ENCODE results near the gene SMAD7. TPM values are rescaled to one million over a fixed set of nuclear protein-coding genes. Genes with fewer than 3 reads are reported as not detected.
A peak's percentile ranks its signal among the peaks of the same experiment; 100 is the strongest.

SMAD7 gene
- total RNA-seq, 1 donor from 2014 or later: 8.9 TPM

DNA sequence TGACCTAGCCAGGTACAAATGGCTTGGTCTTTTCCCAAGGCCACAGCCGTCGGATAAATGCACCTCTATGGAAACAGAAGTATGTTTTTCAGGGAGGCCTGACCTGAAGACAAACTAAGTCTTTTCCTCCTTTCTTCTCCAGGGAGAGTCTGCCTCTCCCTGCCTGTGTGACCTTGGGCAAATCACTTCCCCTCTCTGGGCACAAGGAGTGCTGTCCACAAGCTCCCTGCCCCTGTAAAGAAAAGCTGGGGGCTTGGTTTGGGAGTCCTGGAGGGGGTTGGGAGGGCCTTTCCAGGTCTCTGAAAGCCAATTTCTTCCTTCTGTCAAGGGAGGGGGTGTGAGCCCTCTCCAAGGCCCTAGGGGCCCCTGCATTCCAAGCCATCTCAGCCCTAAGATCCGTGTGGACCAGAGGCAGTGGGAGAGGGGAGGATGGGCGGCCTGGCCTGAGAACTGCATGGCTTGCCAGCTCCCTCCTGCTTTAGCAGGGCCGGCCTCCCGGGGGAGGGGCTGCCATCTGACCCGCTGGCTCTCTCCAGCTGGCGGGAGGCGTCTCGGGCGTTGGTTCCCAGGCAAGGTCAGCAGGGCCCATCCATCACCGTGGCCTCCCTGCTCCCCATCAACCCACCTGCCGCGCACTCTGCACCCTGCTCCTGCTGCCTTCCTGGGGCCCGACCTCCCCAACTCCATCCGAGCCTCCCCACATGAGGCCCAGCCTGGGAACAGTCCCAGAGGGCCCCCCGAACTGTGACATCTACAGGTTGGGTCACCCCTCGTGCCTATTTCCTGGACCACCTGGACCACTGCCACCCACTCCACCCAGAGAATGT is 61.4 kb downstream of the SMAD7 start:
- no peak overlapping the region for H3K4me3 ChIP-seq (ENCODE audit: low read length in 3 of 3)
- no peaks in the 10 kb centered on the region for H3K27me3 ChIP-seq (ENCODE audit: control insufficient read depth in 3 of 3, insufficient read depth in 3 of 3, low read length in 3 of 3)
- H3K36me3 ChIP-seq (ENCODE audit: control insufficient read depth in 3 of 3, insufficient read depth in 3 of 3, low read length in 3 of 3): no peaks in the 10 kb centered on the region
- H3K27ac ChIP-seq (ENCODE audit: low read depth, low read length): no peak overlapping the region
- H3K9ac ChIP-seq (ENCODE audit: low read depth in 1 of 3, low read length in 3 of 3): no peak overlapping the region
- no peaks in the 10 kb centered on the region for H3K9me3 ChIP-seq (ENCODE audit: control insufficient read depth in 3 of 3, low read length in 3 of 3)
- peaks cover 10 to 42% (median 32%) of the 10 kb centered on the region in 3 donors for H3K4me1 ChIP-seq (ENCODE audit: control insufficient read depth in 3 of 3, insufficient read depth in 3 of 3, low read length in 3 of 3)

DNA sequence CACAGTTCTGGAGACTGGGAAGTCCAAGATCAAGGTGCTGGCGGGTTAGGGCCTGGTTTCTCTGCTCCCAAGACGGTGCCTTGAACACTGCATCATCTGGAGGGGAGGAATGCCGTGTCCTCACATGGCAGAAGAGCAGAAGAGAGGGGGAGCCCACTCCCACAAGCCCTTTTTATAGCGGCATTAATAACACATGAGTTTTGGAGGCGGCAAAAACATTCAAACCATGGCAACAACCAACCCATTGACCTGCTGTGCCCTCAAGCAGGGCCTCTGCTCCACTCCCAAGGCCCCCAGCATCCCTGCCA is 62.0 kb downstream of the SMAD7 start:
- H3K36me3 ChIP-seq (ENCODE audit: control insufficient read depth in 3 of 3, insufficient read depth in 3 of 3, low read length in 3 of 3): no peaks in the 10 kb centered on the region
- H3K27ac ChIP-seq (ENCODE audit: low read depth, low read length): no peak overlapping the region
- H3K27me3 ChIP-seq (ENCODE audit: control insufficient read depth in 3 of 3, insufficient read depth in 3 of 3, low read length in 3 of 3): no peaks in the 10 kb centered on the region
- H3K9ac ChIP-seq (ENCODE audit: low read depth in 1 of 3, low read length in 3 of 3): no peak overlapping the region
- no peaks in the 10 kb centered on the region for H3K9me3 ChIP-seq (ENCODE audit: control insufficient read depth in 3 of 3, low read length in 3 of 3)
- peak overlapping the region in 1 of 3 donors; percentile 13 for H3K4me3 ChIP-seq (ENCODE audit: low read length in 3 of 3)
- H3K4me1 ChIP-seq (ENCODE audit: control insufficient read depth in 3 of 3, insufficient read depth in 3 of 3, low read length in 3 of 3): peaks cover 10 to 42% (median 34%) of the 10 kb centered on the region in 3 donors

DNA sequence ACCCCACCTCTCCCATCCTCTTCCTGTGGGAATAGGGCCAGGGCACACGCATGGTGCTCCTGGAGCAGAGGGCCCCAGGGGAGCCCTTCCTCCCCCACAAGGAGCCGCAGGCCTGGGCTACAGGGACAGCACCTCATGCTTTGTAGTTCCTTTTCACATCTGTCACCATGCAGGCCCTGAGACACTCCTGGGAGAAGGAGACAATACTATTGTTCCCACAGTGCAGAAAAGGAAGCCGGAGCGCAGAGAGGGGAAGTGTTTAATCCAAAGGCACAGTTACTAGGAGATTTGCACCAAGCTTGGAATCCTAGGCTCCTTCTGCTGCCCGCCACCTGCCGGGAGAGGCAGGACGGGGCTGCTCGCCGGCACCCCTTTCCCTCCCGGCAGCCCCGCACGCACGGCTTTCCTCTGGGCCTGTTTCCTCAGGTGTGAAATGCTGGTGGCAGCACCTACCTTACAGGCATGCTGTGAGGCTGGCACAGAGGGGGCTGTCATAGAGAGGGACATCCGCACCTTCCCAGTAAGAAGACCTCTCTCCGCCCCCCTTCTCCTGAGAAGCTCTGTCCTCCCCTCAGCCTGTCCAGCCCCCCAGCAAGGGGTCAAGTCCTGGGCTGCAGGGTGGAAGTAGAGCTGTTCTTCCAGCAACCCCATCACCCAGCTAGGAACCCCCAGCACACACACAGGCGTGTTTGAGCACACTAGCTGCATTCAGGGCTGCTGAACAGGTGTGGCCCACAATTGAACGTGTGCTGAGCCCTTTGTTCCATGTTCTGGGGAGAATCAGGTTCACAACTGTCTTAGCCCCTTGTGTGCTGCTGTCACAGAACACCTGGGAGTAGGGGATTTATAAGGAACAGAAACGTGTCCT is 62.6 kb downstream of the SMAD7 start:
- Histone ChIP-seq H3K36me3 (ENCODE audit: control insufficient read depth in 3 of 3, insufficient read depth in 3 of 3, low read length in 3 of 3) (no peaks in the 10 kb centered on the region), H3K4me3 (ENCODE audit: low read length in 3 of 3) (no peak overlapping the region), H3K9ac (ENCODE audit: low read depth in 1 of 3, low read length in 3 of 3) (peak overlapping the region in 1 of 3 donors; percentile 16), H3K9me3 (ENCODE audit: control insufficient read depth in 3 of 3, low read length in 3 of 3) (no peaks in the 10 kb centered on the region), H3K27ac (ENCODE audit: low read depth, low read length) (no peak overlapping the region), H3K4me1 (ENCODE audit: control insufficient read depth in 3 of 3, insufficient read depth in 3 of 3, low read length in 3 of 3) (peaks cover 10 to 39% (median 34%) of the 10 kb centered on the region in 3 donors), H3K27me3 (ENCODE audit: control insufficient read depth in 3 of 3, insufficient read depth in 3 of 3, low read length in 3 of 3) (no peaks in the 10 kb centered on the region)

DNA sequence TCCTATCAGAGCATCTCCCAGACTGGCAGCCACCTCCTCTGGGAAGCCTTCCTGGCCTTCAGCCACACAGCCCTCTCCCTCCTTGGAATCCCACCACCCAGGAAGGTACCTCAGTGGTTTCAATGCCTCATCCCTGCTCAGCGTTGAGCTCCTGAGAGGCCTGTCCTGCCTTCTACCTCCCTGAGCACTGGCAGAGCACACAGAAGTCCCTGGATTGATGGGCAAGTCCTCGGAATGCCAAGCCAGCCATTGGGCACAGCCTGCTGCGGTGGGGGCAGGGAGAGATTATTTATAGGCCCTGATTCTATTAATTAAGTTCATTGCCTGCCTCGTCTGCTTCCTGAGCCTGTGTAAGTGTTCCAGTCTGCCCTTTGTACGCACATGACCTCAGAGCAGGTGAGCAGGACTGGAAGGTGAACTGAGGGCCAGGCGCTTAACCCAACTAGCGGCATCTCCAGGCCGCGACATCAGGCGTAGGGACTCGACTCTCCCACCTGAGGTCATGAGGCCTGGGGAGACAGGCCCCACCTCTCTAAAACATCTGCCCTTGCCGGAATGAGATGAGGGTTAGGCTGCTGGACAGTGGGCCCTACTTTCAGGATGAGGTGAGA is 63.4 kb downstream of the SMAD7 start:
- peak overlapping the region in 2 of 3 donors; percentile 29 to 47 for H3K9ac ChIP-seq (ENCODE audit: low read depth in 1 of 3, low read length in 3 of 3)
- no peak overlapping the region for H3K4me3 ChIP-seq (ENCODE audit: low read length in 3 of 3)
- H3K27ac ChIP-seq (ENCODE audit: low read depth, low read length): no peak overlapping the region
- no peaks in the 10 kb centered on the region for H3K27me3 ChIP-seq (ENCODE audit: control insufficient read depth in 3 of 3, insufficient read depth in 3 of 3, low read length in 3 of 3)
- no peaks in the 10 kb centered on the region for H3K36me3 ChIP-seq (ENCODE audit: control insufficient read depth in 3 of 3, insufficient read depth in 3 of 3, low read length in 3 of 3)
- peaks cover 10 to 39% (median 34%) of the 10 kb centered on the region in 3 donors for H3K4me1 ChIP-seq (ENCODE audit: control insufficient read depth in 3 of 3, insufficient read depth in 3 of 3, low read length in 3 of 3)
- H3K9me3 ChIP-seq (ENCODE audit: control insufficient read depth in 3 of 3, low read length in 3 of 3): no peaks in the 10 kb centered on the region

DNA sequence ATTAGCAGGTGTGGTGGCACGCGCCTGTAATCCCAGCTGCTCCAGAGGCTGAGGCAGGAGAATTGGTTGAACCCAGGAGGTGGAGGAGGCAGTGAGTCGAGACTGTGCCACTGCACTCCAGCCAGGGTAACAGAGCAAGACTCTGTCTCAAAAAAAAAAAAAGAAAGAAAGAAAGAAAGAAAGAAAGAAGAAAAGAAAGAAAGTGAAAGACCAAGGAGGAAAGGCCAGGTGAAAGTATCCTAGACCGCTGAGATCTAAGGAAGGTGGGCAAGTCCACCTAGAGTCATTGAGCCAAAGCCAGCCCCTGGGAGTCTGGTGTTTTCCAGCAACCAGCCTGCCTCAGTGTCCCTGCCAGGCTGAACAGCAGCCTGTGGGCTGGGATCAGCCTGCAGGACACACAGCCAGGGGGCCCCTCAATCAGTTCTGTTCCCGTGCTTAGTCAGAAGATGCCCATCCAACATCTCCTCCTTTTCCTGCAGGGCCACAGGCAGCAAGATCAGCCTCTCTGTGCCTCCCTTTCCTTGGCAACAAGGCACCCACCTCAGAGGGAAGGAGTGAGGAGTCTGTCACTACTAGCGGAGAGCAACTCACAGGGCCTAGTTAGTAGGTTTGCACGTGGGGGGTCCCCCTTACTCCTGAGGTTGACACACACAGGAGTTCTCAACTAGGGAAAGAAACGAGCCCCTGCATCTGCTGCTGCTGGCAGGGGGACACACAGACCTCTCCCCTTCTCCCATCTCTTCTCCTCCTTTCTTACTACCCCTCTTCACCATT is 64.1 kb downstream of the SMAD7 start:
- no peak overlapping the region for H3K4me3 ChIP-seq (ENCODE audit: low read length in 3 of 3)
- no peaks in the 10 kb centered on the region for H3K36me3 ChIP-seq (ENCODE audit: control insufficient read depth in 3 of 3, insufficient read depth in 3 of 3, low read length in 3 of 3)

DNA sequence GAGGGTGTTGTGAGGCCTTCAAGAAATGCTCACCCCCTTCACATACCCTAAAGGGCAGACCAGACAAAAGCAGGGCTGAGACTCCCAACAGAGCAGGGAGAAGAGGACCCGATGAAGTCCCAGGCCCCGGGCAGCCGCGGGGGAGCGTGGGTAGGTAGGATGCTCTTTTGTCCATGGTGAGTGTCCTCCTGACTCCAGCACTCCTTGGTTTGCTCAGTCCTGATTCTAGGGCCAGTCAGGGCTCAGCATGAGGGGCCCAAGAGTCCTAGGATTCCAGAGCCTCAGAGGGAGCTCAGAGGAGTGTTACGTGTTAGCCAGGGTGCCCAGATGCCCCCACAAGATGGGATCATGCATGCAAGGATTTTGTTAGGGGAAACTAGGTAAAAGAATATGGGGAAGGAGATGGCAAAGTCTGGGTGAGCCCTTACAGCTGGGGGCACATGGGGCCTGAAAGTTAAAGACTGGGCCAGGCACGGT is 64.8 kb downstream of the SMAD7 start:
- Histone ChIP-seq H3K36me3 (ENCODE audit: control insufficient read depth in 3 of 3, insufficient read depth in 3 of 3, low read length in 3 of 3) (no peaks in the 10 kb centered on the region), H3K27ac (ENCODE audit: low read depth, low read length) (no peak overlapping the region), H3K4me3 (ENCODE audit: low read length in 3 of 3) (no peak overlapping the region), H3K9me3 (ENCODE audit: control insufficient read depth in 3 of 3, low read length in 3 of 3) (no peaks in the 10 kb centered on the region), H3K9ac (ENCODE audit: low read depth in 1 of 3, low read length in 3 of 3) (no peak overlapping the region), H3K4me1 (ENCODE audit: control insufficient read depth in 3 of 3, insufficient read depth in 3 of 3, low read length in 3 of 3) (peaks cover 10 to 35% (median 34%) of the 10 kb centered on the region in 3 donors), H3K27me3 (ENCODE audit: control insufficient read depth in 3 of 3, insufficient read depth in 3 of 3, low read length in 3 of 3) (no peaks in the 10 kb centered on the region)

More for the DNA sequence above, 64.1 kb downstream of the SMAD7 start:
- peak overlapping the region in 1 of 3 donors; percentile 47 for H3K9ac ChIP-seq (ENCODE audit: low read depth in 1 of 3, low read length in 3 of 3)
- peaks cover 10 to 37% (median 34%) of the 10 kb centered on the region in 3 donors for H3K4me1 ChIP-seq (ENCODE audit: control insufficient read depth in 3 of 3, insufficient read depth in 3 of 3, low read length in 3 of 3)
- H3K9me3 ChIP-seq (ENCODE audit: control insufficient read depth in 3 of 3, low read length in 3 of 3): no peaks in the 10 kb centered on the region
- no peak overlapping the region for H3K27ac ChIP-seq (ENCODE audit: low read depth, low read length)
- H3K27me3 ChIP-seq (ENCODE audit: control insufficient read depth in 3 of 3, insufficient read depth in 3 of 3, low read length in 3 of 3): no peaks in the 10 kb centered on the region

DNA sequence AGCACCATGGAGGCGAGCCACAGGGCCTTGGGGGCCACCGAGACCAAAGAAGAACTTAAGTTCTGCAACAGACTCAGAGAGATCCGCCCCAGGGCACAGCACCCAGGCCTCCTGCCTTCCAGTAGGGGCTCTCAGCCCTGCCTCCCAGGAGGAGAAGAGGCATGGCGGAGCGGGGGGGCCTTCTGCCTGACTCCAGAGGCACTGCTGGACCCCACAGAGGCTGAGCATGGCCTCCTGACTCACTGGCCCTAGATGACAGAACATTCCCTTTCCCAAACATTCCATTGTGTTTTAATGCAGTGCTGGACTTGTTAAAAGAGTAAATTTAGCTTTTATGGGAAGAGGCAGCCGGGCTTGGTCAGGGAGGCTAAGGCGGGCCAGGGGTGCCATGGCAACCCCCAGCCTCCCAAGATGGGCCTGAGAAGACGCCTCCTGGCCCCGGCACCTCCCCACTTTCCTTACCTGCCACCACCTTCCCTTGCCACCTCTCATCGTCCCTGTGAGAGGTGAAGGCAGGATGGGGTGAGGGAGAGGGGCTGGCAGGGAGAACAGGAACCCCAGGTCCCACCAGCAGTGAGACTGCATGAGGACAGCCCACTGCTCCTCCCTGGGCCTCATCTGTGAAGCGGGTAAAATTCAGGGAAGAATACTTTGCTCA is 65.4 kb downstream of the SMAD7 start:
- no peaks in the 10 kb centered on the region for H3K36me3 ChIP-seq (ENCODE audit: control insufficient read depth in 3 of 3, insufficient read depth in 3 of 3, low read length in 3 of 3)
- no peak overlapping the region for H3K4me3 ChIP-seq (ENCODE audit: low read length in 3 of 3)
- no peaks in the 10 kb centered on the region for H3K27me3 ChIP-seq (ENCODE audit: control insufficient read depth in 3 of 3, insufficient read depth in 3 of 3, low read length in 3 of 3)

DNA sequence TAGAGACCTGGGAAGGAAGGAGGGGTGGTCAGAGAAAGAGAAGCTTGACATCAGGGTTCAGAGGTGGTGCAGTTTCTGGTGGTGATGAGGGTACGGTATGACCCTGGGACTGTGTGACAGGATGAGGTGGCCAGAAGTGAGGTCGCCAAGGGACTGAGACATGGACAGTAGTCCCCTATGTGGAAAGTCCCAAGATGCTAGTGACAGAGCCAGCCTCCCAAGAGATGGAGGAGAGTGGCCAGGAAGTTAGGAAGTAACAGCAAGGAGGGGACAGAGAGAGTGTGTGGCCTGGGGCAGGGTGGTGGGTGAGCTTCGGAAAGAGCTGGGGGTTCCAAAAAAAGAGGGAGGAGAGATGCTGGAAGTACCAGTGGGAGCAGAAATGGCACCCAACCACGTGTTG is 66.0 kb downstream of the SMAD7 start:
- Histone ChIP-seq H3K9me3 (ENCODE audit: control insufficient read depth in 3 of 3, low read length in 3 of 3) (no peaks in the 10 kb centered on the region), H3K27me3 (ENCODE audit: control insufficient read depth in 3 of 3, insufficient read depth in 3 of 3, low read length in 3 of 3) (no peaks in the 10 kb centered on the region), H3K4me1 (ENCODE audit: control insufficient read depth in 3 of 3, insufficient read depth in 3 of 3, low read length in 3 of 3) (peaks cover 10 to 31% (median 28%) of the 10 kb centered on the region in 3 donors), H3K9ac (ENCODE audit: low read depth in 1 of 3, low read length in 3 of 3) (no peak overlapping the region), H3K4me3 (ENCODE audit: low read length in 3 of 3) (no peak overlapping the region), H3K36me3 (ENCODE audit: control insufficient read depth in 3 of 3, insufficient read depth in 3 of 3, low read length in 3 of 3) (no peaks in the 10 kb centered on the region), H3K27ac (ENCODE audit: low read depth, low read length) (no peak overlapping the region)

More for the DNA sequence above, 65.4 kb downstream of the SMAD7 start:
- peaks cover 10 to 32% (median 30%) of the 10 kb centered on the region in 3 donors for H3K4me1 ChIP-seq (ENCODE audit: control insufficient read depth in 3 of 3, insufficient read depth in 3 of 3, low read length in 3 of 3)
- no peak overlapping the region for H3K27ac ChIP-seq (ENCODE audit: low read depth, low read length)
- H3K9me3 ChIP-seq (ENCODE audit: control insufficient read depth in 3 of 3, low read length in 3 of 3): no peaks in the 10 kb centered on the region
- H3K9ac ChIP-seq (ENCODE audit: low read depth in 1 of 3, low read length in 3 of 3): no peak overlapping the region

DNA sequence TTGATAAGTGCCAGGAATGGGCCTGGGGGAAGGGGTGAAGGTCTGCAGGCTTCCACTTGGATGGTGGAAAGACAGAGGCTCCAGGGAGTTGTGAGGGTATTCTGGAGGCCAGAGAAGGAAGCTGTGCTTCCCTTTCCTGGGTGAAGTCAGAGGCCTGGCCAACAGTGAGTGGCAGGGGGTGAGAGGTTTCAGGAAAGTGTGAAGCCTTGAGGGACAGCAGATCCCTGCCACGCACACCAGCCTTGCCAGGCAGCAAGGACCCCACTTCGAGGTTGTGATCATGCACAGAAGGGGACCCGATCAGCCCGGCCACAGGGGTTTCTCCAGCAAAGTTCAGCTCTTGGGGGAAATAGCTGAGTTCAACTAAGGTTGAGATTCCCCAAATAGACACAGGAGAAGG is 66.5 kb downstream of the SMAD7 start:
- H3K4me3 ChIP-seq (ENCODE audit: low read length in 3 of 3): no peak overlapping the region
- no peaks in the 10 kb centered on the region for H3K9me3 ChIP-seq (ENCODE audit: control insufficient read depth in 3 of 3, low read length in 3 of 3)
- H3K9ac ChIP-seq (ENCODE audit: low read depth in 1 of 3, low read length in 3 of 3): no peak overlapping the region
- no peaks in the 10 kb centered on the region for H3K27me3 ChIP-seq (ENCODE audit: control insufficient read depth in 3 of 3, insufficient read depth in 3 of 3, low read length in 3 of 3)
- no peaks in the 10 kb centered on the region for H3K36me3 ChIP-seq (ENCODE audit: control insufficient read depth in 3 of 3, insufficient read depth in 3 of 3, low read length in 3 of 3)
- peaks cover 8 to 26% (median 23%) of the 10 kb centered on the region in 3 donors for H3K4me1 ChIP-seq (ENCODE audit: control insufficient read depth in 3 of 3, insufficient read depth in 3 of 3, low read length in 3 of 3)
- no peak overlapping the region for H3K27ac ChIP-seq (ENCODE audit: low read depth, low read length)
